Activated T-cell treated with anti-CD3 and anti-CD28 coated beads for 1 hour (primary cell): ENCODE results near the gene ELOVL5.

Source experiments
- DNase-seq: peaks from one replicate; pipeline ENCODE4 v3.0.0-alpha.2; 2020; ENCODE audit warnings: low read depth

Gene ELOVL5

DNA sequence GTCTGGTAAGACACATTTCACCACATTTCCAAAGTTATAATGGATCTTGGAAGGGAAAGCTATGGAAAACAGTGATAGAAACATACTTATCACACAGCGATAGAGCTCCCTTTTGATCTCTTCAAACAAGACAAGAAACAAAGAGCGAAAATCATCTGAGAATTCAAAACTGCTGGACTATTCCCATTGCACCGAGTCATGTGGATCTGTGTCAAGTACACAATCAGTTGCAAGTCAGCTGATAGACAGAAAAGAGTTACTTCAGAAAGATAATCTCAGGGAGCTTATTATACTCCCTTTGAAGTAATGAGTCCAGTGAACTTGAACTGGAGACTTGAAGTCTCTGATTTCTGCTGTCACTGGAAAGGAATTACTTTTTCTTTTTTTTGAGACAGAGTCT, 110.4 kb downstream of the ELOVL5 start:
- DNase-seq, result no peak

- no peak for DNase-seq
Observed at GRCh38 chr6:53236241-53236640, 112.5 kb downstream of the ELOVL5 start.

DNA sequence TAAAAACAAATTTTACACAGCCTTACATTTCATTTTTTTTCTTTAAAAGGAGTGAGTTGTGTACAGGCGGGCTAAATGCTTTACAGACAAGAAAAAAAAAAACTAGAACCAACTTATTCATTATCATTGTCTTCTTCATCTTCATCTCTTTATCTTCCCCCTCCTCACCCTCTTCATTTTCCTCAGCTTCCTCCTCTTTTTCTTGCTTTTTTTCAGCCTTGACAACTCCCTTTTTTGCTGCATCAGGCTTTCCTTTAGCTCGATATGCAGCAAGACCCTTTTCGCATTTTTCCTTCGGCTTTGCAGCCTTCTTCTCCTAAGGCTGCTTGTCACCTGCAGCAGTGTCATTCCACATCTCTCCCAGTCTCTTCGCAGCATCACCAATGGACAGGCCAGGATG, 113.2 kb downstream of the ELOVL5 start:
- DNase-seq, result no peak

- no peak for DNase-seq
Observed at GRCh38 chr6:53233309-53233708, 115.4 kb downstream of the ELOVL5 start.

DNA sequence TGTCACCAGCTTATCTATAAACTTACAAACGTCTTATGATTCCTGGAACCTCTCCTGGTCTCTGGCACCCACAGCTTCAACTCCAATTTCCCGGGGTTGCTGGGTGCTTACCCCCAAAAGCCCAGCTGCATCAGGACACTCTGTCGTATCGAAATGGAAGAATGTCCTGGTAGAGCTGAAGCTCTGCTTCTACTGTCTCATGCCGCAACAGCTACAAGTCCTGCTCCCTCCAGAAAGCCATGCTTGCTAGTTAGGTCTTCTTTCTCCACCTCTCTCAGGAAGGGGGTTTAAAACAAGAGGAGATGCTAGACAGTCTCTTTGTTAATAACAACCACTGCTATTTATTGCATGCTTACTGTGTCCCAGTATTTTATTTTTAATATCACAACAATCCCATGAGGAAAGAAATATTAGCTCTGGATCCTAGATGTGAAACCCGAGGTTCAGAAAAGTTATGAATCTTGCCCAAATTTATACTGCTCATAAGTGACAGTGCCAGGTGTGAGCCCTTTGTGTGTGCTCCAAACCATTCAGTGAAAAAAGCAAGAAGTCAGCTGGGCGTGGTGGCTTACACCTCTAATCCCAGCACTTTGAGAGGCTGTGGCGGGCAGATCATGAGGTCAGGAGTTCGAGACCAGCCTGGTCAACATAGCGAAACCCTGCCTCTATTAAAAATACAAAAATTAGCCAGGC, 117.8 kb downstream of the ELOVL5 start:
- DNase-seq, result no peak

DNA sequence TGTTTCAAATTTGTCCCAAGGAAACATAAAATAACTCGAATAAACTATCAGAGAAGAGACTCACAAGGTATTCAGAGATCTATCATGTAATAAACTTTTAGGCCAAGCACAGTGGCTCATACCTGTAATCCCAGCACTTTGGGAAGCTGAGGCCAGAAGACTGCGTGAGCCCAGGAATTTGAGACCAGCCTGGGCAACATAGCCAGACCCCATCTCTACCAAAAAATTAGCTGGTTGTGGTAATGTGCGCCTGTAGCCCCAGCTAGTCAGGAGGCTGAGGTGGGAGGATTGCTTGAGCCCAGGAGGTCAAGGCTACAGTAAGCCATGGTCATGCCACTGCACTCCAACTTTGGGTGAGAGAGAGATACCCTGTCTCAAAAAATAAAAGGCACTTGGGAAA, 120.9 kb downstream of the ELOVL5 start:
- no peak for DNase-seq

DNA sequence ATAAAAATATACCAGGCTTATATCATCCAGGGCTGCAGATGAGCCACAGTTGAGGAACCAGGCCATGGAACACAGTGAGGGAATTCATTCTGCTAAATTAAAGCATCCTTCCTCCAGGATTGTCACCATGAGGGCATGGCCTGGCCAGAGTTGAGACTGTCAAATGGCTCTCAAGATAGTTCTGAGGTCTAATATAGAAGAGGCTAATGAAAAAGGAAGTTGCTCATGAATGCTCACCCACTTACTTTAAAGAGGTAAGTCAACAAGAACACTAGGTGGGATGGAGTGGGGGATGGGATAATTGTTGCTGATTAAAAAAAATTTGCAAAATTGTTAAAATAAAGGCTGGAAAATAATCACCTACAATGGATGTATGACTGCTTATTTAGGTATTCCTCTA, 128.1 kb downstream of the ELOVL5 start:
- no peak for DNase-seq
